SK-N-DZ (cell line): ENCODE results near the gene PIGQ.
"Not testable (repeated sequence)": the region's sequence is repeated elsewhere in the genome, so short reads cannot be mapped to it uniquely, and the experiment has no call there.

Experiments used
- DNase-seq: peaks from one replicate; pipeline ENCODE4 v3.0.0-alpha.2; 2015; ENCODE audit warnings: low spot score

The PIGQ gene

GRCh38 chr16:583815-584591 lies 14.2 kb downstream of the PIGQ start:
- peak; percentile 44 for DNase-seq

DNA sequence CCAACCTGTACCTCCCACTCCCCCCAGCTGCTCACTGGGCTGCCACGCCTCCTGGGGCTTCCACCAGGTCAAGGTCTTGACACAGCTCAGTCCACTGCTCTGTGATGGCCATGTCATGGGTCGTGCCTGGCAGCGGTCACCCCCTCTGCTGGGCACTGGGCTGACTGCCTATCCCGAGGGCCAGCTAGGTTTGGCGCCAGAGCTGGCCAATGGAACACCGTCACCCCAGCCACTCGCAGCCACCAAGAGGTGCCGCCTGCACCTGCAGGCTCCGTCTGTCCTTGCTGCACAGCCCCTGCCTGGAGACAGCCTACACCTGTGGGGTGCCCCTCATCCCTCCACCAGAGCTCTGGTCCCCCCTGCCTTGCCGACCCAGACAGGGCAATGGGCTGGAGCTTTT lies 15.6 kb downstream of the PIGQ start:
- DNase-seq = peak; percentile 42

DNA sequence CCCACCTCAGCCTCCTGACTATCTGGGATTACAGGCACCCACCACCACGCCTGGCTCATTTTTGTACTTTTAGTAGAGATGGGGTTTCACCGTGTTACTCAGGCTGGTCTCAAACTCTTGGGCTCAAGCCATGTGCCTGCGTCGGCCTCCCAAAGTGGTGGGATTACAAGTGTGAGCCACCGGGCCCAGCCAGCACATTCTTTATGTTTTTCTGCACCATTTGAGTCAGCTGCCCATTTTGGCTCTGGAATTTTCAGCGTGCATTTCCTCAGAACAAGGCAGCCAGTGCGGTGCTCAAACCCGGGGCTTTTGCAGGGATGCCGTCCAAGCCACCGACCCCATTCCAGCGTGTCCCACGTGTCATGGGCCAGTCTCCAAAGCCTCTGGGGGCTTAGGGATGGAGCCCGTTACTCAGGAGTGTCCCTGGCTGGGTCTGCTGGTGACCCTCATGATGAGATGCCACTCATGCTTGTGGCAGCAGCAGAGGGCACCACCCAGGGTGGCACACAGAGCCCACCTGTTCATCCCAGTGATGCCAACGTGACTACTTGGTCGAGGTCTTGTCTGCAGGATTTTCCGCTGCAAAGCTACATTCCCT lies 16.4 kb downstream of the PIGQ start:
- DNase-seq = peak; percentile 15

DNA sequence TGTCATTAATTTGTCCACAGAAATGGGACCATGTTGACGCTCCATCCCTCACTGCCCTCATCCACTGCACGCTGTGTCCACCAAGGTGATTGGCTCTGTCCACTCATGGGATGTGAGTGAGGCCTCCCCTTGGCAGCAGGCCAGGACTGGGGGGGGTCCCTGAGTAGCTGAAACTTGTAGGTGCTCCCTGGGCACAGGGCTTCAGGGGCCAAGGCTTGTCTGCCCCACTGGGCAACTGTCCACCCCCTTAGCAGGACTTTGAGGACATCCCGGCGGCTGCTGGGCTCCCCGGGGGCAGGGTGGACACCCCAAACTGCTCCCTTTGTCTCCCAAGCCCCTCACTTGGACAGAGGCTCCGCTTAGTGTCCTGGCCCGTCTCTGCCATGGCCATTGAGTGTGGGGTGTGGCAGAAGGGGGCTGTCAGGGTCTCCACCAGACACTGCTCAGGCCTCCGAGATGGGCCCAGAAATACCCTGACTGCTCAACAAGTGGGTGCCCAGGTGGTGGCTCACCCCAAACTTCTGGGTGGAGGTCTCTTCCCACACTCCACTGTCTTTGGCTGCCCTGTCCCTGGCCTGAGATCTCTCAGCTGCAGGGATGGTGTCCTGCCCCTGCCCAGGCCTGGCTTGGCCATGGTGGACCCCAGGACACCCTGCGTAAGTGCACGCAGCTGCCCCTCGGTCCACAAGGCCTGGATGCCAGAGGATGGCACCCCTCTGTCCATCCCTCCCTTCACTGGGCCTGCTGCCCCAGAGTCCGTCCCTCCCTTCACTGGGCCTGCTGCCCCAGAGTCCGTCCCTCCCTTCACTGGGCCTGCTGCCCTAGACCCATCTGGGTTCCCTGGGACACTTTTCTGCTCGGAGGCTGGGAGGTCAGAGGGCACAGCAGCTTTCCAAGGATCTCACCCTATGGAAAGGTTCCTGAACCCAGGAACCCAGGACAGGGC lies 17.1 kb downstream of the PIGQ start:
- DNase-seq = peak; percentile 23

GRCh38 chr16:588639-588888 lies 18.8 kb downstream of the PIGQ start:
- DNase-seq = peak; percentile 50

- DNase-seq = peak; percentile 97
Observed at GRCh38 chr16:588889-589657, 19.3 kb downstream of the PIGQ start.

- DNase-seq = peak; percentile 97
Observed at GRCh38 chr16:589658-590187, 20.0 kb downstream of the PIGQ start, which contains the start of gene RAB40C. RAB40C (plus strand) TSS chr16:590066; CDS start chr16:590292, 226 bp downstream.

DNA sequence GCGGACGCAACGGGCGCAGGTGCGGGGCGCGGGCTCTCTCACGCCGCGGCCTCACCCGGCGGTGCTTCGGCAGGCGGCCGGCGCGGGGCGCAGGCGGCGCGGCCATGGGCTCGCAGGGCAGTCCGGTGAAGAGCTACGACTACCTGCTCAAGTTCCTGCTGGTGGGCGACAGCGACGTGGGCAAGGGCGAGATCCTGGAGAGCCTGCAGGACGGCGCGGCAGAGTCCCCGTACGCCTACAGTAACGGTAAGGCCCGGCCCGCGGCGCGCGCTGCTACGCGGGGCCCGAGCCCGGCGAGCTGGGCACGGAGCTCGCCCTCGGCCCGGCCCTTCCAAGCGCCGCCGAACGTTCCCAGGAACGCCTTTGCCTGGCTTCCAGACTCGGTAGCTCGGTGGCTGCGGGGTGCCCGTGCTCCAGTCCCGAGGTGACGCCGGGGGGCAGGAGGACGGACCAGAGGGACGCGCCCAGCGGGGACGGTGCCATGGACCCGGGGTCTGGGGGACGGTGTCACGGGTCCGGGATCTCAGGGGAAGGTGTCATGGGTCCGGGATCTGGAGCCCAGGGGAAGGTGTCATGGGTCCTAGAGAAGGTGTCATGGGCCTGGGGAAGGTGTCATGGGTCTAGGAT lies 20.5 kb downstream of the PIGQ start:
- no peak for DNase-seq

- DNase-seq = peak; percentile 24
Observed at GRCh38 chr16:590815-591200, 21.0 kb downstream of the PIGQ start.

GRCh38 chr16:591231-591630 lies 21.5 kb downstream of the PIGQ start:
- no peak for DNase-seq

DNA sequence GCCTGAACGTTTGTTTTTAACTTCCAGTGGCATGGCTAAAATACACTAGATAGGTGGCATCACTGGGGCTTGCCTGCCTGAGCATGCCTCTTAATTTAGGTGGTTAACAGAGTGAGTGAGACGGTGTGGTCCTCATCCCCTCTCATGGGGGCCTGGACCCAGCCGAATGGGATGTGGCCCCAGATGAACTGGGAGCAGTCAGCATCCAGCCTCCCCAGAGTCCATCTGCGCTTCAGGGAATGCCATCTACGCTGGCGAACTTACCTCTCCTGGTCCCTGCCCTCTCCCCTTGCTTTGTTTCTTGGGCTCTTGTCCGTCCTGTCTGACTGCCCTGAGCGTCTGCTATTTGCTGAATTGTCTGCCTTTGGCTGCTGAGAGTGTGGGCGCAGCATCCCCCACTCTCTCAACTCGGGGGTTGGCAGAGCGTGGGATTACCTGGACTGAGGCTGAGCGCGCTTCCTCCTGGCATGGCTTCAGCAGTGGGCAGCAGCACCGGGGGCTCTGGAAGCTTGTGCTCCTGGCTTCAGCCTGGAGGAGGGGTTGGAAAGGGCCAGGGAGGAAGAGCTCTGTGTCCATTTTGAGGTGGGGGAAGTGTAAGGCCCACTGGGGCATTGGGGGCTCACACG lies 22.2 kb downstream of the PIGQ start:
- DNase-seq = no peak

GRCh38 chr16:592518-593306 lies 22.9 kb downstream of the PIGQ start:
- peak; percentile 14 for DNase-seq

GRCh38 chr16:593406-593805 lies 23.6 kb downstream of the PIGQ start:
- DNase-seq = no peak

DNA sequence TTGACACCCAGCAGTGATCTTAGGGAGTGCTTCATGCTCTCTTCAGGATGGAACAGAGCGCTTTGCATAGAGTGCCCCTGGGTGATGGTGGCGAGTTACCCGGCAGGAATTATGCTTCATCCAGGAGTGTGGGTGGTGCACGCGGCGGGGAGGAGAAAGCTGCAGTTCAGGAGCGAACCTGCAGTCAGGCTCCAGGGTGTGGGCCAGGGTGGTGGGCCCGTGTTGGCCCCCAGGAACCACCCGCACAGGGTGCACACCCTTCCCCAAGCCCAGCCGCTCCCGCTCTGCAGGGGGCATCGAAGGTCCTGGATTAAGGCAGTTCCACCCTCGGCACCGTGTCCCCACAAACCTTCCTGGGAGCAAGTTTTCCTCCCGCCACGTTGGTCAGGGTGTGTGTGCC lies 24.0 kb downstream of the PIGQ start:
- DNase-seq = no peak

DNA sequence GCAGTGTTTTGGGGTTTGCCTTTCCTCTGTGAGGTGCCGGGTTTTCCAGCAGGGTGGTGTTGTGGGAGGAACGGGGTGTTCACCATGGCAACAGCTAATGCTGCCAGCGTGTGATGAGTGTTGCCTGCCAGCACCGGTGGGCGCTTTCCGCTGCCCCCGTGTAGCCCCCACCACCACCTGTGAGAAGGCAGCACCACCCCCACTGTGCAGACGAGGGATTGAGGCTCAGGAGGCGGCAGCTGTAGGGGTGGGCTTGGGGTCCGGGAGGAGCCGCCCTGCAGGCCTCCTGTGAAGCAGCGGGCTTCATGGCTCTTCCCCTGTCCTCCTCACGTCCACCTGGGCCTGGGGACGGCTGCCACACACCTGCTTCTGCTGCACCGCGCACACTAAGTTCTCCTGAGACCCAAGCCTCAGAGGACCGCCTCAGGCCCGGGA lies 25.3 kb downstream of the PIGQ start:
- DNase-seq = no peak

DNA sequence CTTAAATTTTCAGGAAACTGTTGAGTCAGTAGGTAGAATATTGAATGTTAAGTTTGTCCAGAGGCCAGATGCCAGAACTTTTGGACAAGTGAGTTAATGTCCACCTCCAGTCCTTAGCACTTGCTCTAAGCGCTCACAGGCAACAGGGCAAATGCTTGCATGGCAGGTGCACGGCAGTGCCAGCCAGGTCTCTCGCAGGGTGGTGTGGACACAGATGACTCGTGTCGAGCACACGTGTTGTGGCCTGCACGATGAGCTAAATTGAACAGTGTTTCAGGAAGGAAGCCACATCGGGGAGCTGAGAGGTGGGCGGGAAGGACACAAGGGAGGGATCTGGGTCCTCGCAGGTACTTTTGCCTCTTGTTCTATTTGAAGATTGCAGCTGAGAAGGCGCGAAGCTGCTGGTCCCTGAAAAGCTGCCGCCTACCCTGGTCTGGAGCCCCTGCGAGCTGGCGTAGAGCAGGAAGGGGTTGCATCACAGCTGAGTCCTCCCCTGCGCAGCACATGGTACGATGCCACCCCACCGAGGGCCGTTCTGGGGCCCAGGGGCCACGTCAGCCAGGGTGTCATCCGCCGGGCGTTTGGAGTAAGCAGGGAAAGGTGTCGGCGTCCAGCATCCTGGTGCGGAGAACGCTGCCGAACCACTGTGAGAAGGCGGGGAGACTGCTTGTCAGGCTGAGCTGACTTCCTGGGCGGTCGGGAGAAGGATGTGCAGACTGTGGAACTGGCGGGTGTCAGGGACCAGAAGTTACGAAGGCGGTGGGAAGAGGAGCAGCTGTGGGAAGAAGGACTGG lies 26.4 kb downstream of the PIGQ start:
- DNase-seq = no peak

- DNase-seq = no peak
Observed at GRCh38 chr16:596736-597060, 26.9 kb downstream of the PIGQ start.

GRCh38 chr16:597655-598054 lies 27.9 kb downstream of the PIGQ start:
- not testable (repeated sequence) for DNase-seq
